IPS DF 6.9 (cell line): ENCODE measurements around the gene OLFM4.

Experiments used
- DNase-seq: peaks from one replicate; pipeline ENCODE4 v3.0.0-alpha.2; 2013; ENCODE audit warnings: low read depth, low spot score
- H3K27ac ChIP-seq: one replicate; pipeline ENCODE4 v1.5.1; 2013; ENCODE audit warnings: low read length, control low read depth
- H3K27me3 ChIP-seq: 2 replicates; pipeline ENCODE4 v1.6.1; 2013; ENCODE audit warnings: mild to moderate bottlenecking, low read length; ENCODE audit not compliant: control insufficient read depth, insufficient read depth
- H3K36me3 ChIP-seq: 2 replicates; pipeline ENCODE4 v1.6.1; 2013; ENCODE audit warnings: low read length; ENCODE audit not compliant: control insufficient read depth, insufficient read depth
- H3K4me1 ChIP-seq: 2 replicates; pipeline ENCODE4 v1.6.1; 2013; ENCODE audit warnings: low read length; ENCODE audit not compliant: control insufficient read depth, insufficient read depth
- H3K4me3 ChIP-seq: 2 replicates; pipeline ENCODE4 v1.5.1; 2013; ENCODE audit warnings: mild to moderate bottlenecking, low read length
- H3K9me3 ChIP-seq: 2 replicates; pipeline ENCODE4 v1.6.1; 2013; ENCODE audit warnings: low read length, inconsistent platforms; ENCODE audit not compliant: control insufficient read depth, insufficient read depth
- WGBS: extraction: QIAGEN DNeasy Blood & Tissue Kit; methylation state at CpG from one replicate; pipeline ENCODE4 v1.1.7; 2013; ENCODE audit warnings: mixed read lengths, missing lambda C conversion rate; ENCODE audit not compliant: insufficient read length, insufficient coverage; 5-methylcytosine and 5-hydroxymethylcytosine counted together

OLFM4 gene

GRCh38 chr13:53041968-53042516 lies 13.4 kb downstream of the OLFM4 start:
- DNase-seq, result no peak
- H3K27me3 ChIP-seq, result no peaks in the 10 kb centered on the region
- no CpG with 5 or more reads among the region's 3 CpGs for WGBS
- no peaks in the 10 kb centered on the region for H3K36me3 ChIP-seq
- H3K9me3 ChIP-seq, result no peaks in the 10 kb centered on the region
- H3K4me3 ChIP-seq, result no peak overlapping the region
- H3K4me1 ChIP-seq, result no peaks in the 10 kb centered on the region
- no peak overlapping the region for H3K27ac ChIP-seq

GRCh38 chr13:53042877-53043276 lies 14.3 kb downstream of the OLFM4 start:
- no CpG with 5 or more reads among the region's 4 CpGs for WGBS
- Histone ChIP-seq H3K4me1 (no peaks in the 10 kb centered on the region), H3K27ac (no peak overlapping the region), H3K36me3 (no peaks in the 10 kb centered on the region), H3K4me3 (no peak overlapping the region), H3K9me3 (no peaks in the 10 kb centered on the region), H3K27me3 (no peaks in the 10 kb centered on the region)
- no peak for DNase-seq

- H3K27ac ChIP-seq, result no peak overlapping the region
- WGBS, result no CpG with 5 or more reads among the region's 2 CpGs
- DNase-seq, result no peak
- no peaks in the 10 kb centered on the region for H3K4me1 ChIP-seq
- H3K27me3 ChIP-seq, result no peaks in the 10 kb centered on the region
- no peaks in the 10 kb centered on the region for H3K9me3 ChIP-seq
- H3K36me3 ChIP-seq, result no peaks in the 10 kb centered on the region
- H3K4me3 ChIP-seq, result no peak overlapping the region
These were observed 14.8 kb downstream of the OLFM4 start for GRCh38 chr13:53043398-53043797.

GRCh38 chr13:53045189-53045588 lies 16.6 kb downstream of the OLFM4 start:
- Histone ChIP-seq H3K27me3 (no peaks in the 10 kb centered on the region), H3K9me3 (no peaks in the 10 kb centered on the region), H3K4me1 (no peaks in the 10 kb centered on the region), H3K36me3 (no peaks in the 10 kb centered on the region), H3K4me3 (no peak overlapping the region), H3K27ac (no peak overlapping the region)
- DNase-seq, result no peak

- Histone ChIP-seq H3K36me3 (no peaks in the 10 kb centered on the region), H3K27ac (no peak overlapping the region), H3K27me3 (no peaks in the 10 kb centered on the region), H3K4me3 (no peak overlapping the region), H3K4me1 (no peaks in the 10 kb centered on the region), H3K9me3 (no peaks in the 10 kb centered on the region)
- DNase-seq, result no peak
- no CpG with 5 or more reads among the region's 4 CpGs for WGBS
These were observed 20.3 kb downstream of the OLFM4 start for GRCh38 chr13:53048880-53049279.

GRCh38 chr13:53050151-53050550 lies 21.5 kb downstream of the OLFM4 start:
- no peaks in the 10 kb centered on the region for H3K9me3 ChIP-seq
- no CpG with 5 or more reads among the region's 7 CpGs for WGBS

GRCh38 chr13:53052675-53053074 lies 24.1 kb downstream of the OLFM4 start:
- Histone ChIP-seq H3K9me3 (no peaks in the 10 kb centered on the region), H3K36me3 (no peaks in the 10 kb centered on the region), H3K27ac (no peak overlapping the region), H3K27me3 (no peaks in the 10 kb centered on the region), H3K4me1 (no peaks in the 10 kb centered on the region), H3K4me3 (no peak overlapping the region)
- no peak for DNase-seq
- no CpG with 5 or more reads among the region's 2 CpGs for WGBS

More at GRCh38 chr13:53050151-53050550, 21.5 kb downstream of the OLFM4 start:
- no peaks in the 10 kb centered on the region for H3K36me3 ChIP-seq
- H3K4me3 ChIP-seq, result no peak overlapping the region
- no peaks in the 10 kb centered on the region for H3K27me3 ChIP-seq
- H3K4me1 ChIP-seq, result no peaks in the 10 kb centered on the region
- no peak for DNase-seq
- no peak overlapping the region for H3K27ac ChIP-seq

- Histone ChIP-seq H3K4me3 (no peak overlapping the region), H3K27me3 (no peaks in the 10 kb centered on the region), H3K27ac (no peak overlapping the region), H3K4me1 (no peaks in the 10 kb centered on the region), H3K9me3 (no peaks in the 10 kb centered on the region), H3K36me3 (no peaks in the 10 kb centered on the region)
- WGBS, result no CpG with 5 or more reads among the region's 4 CpGs
- DNase-seq, result no peak
These were observed 26.0 kb downstream of the OLFM4 start for GRCh38 chr13:53054569-53054968.

GRCh38 chr13:53058065-53058679 lies 29.6 kb downstream of the OLFM4 start:
- H3K9me3 ChIP-seq, result no peaks in the 10 kb centered on the region
- no peak overlapping the region for H3K27ac ChIP-seq
- no peaks in the 10 kb centered on the region for H3K4me1 ChIP-seq
- no peak for DNase-seq
- no peak overlapping the region for H3K4me3 ChIP-seq
- H3K36me3 ChIP-seq, result no peaks in the 10 kb centered on the region
- no CpG with 5 or more reads among the region's 3 CpGs for WGBS
- no peaks in the 10 kb centered on the region for H3K27me3 ChIP-seq

- Histone ChIP-seq H3K27me3 (no peaks in the 10 kb centered on the region), H3K36me3 (no peaks in the 10 kb centered on the region), H3K27ac (no peak overlapping the region), H3K4me3 (no peak overlapping the region), H3K4me1 (no peaks in the 10 kb centered on the region), H3K9me3 (no peaks in the 10 kb centered on the region)
- WGBS, result no CpG with 5 or more reads among the region's 9 CpGs
- no peak for DNase-seq
These were observed 32.4 kb downstream of the OLFM4 start for GRCh38 chr13:53060840-53061490.

- no peak for DNase-seq
- no peaks in the 10 kb centered on the region for H3K36me3 ChIP-seq
These were observed 36.1 kb downstream of the OLFM4 start for GRCh38 chr13:53064731-53065130.

More at GRCh38 chr13:53064731-53065130, 36.1 kb downstream of the OLFM4 start:
- Histone ChIP-seq H3K27me3 (no peaks in the 10 kb centered on the region), H3K4me1 (no peaks in the 10 kb centered on the region), H3K9me3 (no peaks in the 10 kb centered on the region), H3K4me3 (no peak overlapping the region), H3K27ac (no peak overlapping the region)
- no CpG with 5 or more reads among the region's 4 CpGs for WGBS
